Measurements from ENCODE around the gene PDSS2.

DNA sequence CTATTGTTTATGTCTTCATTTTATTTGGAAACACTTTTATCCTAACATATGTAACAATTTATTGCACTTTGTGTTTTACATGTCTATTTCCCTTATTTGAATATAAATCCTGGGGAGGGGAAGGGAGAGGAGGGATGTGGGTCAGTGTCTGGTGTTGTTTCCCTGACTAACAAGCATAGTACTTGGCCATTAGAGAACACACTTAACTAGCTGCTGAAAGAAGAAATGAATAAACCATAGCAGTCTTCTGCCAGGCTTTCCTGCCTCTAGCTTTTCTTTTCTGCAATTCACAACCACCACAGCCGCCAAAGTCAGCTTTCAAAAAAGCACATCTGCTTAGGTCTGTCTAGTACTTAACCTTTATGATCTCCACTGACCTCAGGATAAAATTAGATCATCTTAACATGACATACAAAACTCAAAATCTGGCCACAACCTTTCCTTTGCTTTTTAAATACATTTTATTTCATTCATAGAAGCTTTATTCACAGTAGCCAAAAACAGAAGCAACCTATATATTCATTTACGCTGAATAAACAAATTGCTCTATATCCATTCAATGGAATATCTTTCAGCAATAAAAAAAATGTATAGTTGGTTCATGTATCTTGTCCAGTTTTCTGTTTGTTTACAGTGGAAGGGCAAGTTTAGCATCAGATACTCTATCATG is 16.3 kb downstream of the PDSS2 start:
- TF ChIP-seq NRF1 (IDR thresholded peaks at IDR 0.05; ENCODE audit: low read depth, low read length), result no peak
- TF ChIP-seq RFX5 (IDR thresholded peaks at IDR 0.05; ENCODE audit: low read length), result no peak
- TF ChIP-seq RXRA (IDR thresholded peaks at IDR 0.05; ENCODE audit: borderline replicate concordance, low read depth), result no peak
- TF ChIP-seq POLR2AphosphoS5 (IDR thresholded peaks at IDR 0.05; ENCODE audit: low read depth, low read length), result no peak
- TF ChIP-seq CTCF (IDR thresholded peaks at IDR 0.05), result no peak
- TF ChIP-seq FOSL2 (IDR thresholded peaks at IDR 0.05; ENCODE audit: borderline replicate concordance, low read depth), result no peak
- no peak for TF ChIP-seq SIN3A (IDR thresholded peaks at IDR 0.05; ENCODE audit: borderline replicate concordance, low read depth, low read length)
- no peak for TF ChIP-seq EZH2phosphoT487 (IDR thresholded peaks at IDR 0.05; ENCODE audit: borderline replicate concordance, low read depth)
- no peak for TF ChIP-seq ZBTB33 (IDR thresholded peaks at IDR 0.05; ENCODE audit: borderline replicate concordance, low read depth)
- no peak for TF ChIP-seq YY1 (IDR thresholded peaks at IDR 0.05; ENCODE audit: low read depth)
- TF ChIP-seq RAD21 (IDR thresholded peaks at IDR 0.05; ENCODE audit: low read length), result no peak
- TF ChIP-seq REST (IDR thresholded peaks at IDR 0.05; ENCODE audit: low read depth, low read length), result no peak
- TF ChIP-seq USF2 (IDR thresholded peaks at IDR 0.05; ENCODE audit: borderline replicate concordance, low read depth, low read length), result no peak
